HG02852 (cell line): Measurements from ENCODE around the gene ILKAP.

Experiments
- ATAC-seq: cut with Tn5 transposase; IDR thresholded peaks from one replicate; pipeline ENCODE4 v1.9.1; 2021; ENCODE audit warnings: mild to moderate bottlenecking, moderate library complexity; ENCODE audit not compliant: unreplicated experiment

ILKAP gene

DNA sequence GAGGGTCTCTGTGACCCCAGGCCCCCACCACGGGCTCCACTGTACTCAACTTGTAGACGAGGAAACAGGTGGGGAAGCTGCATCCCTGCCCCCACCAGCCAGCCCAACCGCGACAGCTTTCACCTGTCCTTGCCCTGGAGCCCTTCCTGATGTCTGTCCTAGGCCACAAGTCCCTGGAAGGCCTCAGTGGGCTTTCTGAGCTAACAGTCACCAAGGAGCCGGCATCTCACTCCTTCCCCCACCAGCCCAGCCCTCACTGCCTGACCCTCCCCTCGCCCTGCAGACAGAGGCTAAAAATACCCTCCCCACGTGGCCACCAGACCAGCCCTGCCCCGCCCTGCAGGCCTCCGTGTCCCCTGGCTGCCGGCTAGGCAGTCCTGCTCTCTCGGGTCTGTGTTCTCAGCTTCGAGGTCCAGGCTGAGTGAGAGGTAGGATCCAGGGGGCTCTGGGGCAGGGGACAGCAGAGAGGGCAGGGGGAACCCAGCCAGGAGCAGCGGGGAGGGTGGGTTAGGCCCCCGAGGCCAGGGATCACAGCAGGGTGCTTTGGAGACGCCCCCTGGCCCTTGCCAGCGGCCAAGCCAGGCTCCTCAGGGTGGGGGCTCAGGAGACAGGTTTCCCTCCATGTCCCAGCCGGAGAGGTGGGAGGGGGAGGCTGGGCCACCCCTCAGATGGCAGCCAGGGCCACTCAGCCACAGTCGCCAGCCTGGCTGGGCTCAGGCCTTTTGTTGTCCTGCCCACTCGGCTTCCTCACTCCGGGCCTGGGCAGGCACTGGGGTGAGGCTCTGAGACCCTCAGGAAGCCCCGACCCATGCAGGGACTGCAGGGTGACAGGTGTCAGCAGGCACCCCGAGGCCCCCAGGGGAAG, 64.9 kb downstream of the ILKAP start, which contains the start of gene KLHL30:
KLHL30 (plus strand) TSS at position 338 of the 865 bp plus-strand sequence. CDS start 2,087 bp downstream, outside the sequence.
- no peak for ATAC-seq

DNA sequence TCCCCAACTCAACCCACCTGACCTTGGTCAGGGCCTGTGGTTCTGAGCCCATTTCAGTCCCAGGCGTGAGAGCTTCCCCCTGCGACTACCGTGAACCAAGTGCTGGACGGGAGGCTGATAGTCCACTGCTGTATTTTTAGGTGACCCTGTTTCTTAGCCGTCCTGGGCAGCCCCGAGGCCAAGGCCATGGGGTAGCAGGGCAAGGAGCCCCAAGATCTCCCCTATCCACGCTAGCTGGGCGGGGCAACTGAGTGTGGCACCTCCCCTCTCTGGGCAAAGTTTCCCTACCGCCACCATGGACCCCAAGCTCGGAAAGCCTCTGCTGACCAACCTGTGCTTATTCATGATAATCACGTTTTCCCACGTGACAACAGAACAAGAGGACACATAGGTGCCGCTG, 65.6 kb downstream of the ILKAP start:
- ATAC-seq: no peak

DNA sequence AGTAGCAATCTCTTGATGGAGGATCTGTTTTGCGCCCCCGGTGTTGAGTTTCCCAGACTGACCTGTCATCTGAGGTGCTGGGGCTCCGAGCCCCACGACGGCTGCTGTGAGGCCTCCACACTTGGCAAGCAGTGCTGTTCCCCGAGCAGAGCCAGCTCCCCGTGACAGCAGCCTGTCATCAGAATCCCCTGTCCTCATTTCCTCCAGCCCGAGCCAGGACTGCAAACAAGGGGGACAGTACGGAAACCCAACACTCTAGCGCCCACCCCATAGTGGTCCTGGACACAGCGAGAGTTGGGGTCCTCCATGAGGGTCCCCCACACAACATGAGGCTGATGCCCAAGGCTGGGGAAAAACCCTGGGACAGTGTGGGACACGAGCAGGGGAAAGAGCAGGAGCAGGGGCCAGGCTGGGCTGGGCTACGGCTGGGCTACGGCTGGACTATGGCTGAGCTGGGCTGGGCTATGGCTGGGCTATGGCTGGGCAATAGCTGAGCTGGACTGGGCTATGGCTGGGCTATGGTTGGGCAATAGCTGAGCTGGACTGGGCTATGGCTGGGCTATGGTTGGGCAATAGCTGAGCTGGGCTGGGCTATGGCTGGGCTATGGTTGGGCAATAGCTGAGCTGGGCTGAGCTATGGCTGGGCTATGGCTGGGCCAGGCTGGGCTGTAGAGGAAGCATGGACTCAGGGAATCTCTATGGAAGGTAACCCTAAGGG, 66.5 kb downstream of the ILKAP start:
- no peak for ATAC-seq

DNA sequence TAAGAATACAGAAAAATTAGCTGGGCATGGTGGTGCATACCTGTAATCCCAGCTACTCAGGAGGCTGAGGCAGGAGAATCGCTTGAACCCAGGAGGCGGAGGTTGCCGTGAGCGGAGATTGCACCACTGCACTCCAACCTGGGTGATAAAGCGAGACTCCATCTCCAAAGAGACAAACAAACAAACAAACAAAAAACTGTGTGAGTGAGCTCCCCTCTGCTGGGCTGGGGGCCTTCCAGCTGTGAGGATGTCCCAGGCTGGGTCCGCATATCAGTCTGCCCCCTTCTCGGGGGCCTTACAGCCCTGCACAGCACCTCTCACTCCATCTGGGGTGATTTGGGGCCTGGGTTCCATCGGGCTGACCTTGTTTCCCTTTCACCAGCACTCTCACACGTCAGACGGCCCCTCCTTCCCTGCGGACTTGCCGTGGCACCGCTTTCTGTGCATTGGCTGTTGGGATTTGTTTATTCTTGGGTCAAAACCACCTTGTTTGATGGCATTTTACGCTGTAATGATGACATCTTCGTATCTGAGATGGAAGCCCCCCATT, 67.8 kb downstream of the ILKAP start:
- no peak for ATAC-seq

DNA sequence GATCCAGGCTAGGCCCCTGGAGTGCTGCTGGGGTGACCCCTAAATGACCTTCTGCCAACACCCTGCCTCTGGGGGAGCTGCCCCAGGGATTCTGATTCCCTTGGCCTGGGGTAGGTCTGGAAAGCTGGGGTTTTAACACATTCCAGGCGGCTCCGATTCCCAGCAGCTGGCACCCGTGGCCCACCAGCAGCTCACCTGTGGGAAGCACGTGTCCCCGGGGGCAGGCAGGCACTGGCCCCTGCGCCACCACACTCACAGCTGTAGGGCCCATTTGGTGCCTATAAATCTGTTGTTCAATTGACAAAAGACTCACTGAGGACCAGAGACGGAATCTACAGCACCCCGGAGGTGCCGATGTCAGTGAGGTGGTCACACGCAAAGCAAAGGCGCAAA, 69.1 kb downstream of the ILKAP start:
- no peak for ATAC-seq

DNA sequence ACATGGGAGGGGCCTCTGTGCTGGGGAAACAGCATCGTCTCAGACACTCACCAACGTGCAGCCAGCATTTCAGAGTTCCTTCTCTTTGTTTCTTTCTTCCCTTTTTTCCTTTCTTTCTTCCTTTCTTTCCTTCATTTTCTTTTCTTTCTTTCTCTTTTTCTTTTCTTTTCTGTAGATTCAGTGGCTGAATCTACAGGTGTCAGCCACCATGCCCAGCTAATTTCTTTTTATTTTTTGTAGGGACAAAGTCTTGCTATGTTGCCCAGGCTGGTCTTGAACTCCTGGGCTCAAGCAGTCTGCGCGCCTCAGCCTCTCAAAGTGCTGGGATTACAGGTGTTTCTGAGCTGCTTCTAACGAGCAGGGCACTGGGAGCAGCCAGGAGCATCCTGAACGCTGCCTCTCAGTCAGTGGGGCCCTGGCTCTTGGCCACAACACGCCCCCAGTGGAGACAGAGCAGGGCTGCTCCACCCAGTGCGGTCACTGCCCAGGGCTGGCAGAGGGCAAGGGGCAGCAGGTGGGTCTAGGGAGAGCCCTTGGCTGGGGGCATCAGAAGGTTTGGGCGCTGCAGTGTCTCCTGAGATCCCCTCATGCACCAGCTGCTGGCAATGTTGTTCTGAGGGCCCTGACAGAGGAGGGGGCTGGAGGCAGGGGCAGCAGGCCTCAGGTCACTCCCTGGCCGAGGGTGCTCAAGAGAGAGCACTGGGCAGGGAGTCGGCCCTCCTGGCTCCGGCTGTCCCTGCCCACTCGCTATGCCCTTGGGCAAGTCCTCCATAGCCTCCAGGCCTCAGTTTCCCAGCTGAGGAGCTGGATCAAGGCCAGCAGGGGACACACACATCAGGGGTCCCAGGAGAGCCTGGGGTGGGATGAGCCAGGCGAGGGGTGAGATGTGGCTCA, 69.7 kb downstream of the ILKAP start:
- no peak for ATAC-seq

DNA sequence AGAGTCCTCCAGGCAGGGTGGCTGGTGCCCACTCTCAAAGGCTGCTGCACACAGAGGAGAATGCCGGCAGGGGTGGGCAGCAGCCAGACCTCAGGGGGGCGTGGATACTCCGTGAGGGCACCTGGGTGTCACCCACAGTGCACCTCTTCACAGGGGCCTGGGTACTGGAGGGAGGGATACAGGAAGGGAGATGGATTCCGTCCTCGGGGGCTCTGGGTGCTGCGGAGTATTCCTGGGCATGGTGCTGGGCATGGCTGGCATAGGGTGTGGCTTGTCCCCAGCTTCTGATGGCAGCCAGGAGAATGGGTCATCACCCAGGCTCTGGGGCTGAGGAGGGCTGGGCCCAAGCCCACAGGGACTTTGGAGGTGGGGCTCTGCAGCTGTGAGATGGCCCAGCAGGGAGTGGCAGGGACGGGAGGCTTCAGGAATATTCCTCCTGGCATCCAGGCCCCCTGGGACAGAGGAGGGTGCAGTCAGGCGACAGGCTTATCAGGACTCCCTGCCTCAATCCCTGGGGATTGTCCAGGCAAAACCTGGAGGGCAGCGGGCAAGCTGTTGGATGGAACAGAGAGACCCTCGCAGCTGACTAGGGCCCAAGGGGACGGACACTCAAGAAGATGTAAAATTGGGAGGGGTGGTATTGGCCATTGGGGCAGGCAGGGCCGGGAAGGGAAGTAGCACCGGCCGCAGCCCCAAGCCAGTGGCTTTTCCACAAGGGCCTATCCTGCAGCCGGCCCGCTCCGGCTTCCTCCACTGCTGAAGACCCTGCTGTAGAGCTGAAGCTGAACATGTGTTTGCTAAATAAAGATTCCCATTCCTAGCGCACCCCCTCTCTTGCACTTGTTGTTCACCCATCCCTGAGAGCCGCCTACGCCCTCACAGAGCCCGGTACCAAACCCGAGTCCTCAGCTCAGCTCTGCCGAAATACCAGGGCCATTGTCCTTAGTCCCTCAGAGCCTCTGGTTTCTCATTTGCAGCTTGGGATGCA, 70.7 kb downstream of the ILKAP start:
- no peak for ATAC-seq

DNA sequence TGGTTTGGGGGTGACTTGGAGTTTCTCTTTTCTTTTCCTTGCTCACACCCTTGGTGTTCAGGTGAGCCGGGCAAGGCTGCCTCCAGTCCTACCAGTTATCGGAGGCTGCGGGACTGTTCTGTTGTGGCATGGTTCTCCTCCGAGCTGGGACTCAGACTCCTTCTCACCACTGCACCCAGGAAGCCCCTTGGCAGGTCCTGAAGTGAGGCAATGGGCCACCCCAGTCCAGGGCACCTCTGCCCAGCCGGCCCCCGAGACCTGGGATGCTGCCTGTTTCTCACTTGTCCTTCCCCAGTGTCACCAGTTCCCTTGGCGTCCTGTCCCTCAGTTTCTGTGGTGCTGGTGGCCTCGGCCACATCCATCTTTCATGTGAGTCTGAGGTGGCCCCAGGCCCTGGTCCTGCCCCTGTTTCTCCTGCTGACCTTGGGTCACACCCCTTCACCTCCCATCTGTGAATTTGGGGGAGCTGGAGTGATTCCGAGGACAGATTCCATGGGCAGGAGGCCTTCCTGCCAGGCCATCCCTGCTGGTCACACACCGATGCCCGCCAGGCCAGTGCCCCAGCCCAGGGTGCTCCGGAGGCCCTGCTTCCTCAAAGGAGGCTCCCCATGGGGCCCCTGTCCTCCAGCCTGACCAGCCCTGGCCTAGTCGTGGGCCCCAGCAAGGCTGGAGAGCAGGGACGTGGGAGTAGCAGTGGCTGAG, 71.6 kb downstream of the ILKAP start:
- ATAC-seq: no peak

DNA sequence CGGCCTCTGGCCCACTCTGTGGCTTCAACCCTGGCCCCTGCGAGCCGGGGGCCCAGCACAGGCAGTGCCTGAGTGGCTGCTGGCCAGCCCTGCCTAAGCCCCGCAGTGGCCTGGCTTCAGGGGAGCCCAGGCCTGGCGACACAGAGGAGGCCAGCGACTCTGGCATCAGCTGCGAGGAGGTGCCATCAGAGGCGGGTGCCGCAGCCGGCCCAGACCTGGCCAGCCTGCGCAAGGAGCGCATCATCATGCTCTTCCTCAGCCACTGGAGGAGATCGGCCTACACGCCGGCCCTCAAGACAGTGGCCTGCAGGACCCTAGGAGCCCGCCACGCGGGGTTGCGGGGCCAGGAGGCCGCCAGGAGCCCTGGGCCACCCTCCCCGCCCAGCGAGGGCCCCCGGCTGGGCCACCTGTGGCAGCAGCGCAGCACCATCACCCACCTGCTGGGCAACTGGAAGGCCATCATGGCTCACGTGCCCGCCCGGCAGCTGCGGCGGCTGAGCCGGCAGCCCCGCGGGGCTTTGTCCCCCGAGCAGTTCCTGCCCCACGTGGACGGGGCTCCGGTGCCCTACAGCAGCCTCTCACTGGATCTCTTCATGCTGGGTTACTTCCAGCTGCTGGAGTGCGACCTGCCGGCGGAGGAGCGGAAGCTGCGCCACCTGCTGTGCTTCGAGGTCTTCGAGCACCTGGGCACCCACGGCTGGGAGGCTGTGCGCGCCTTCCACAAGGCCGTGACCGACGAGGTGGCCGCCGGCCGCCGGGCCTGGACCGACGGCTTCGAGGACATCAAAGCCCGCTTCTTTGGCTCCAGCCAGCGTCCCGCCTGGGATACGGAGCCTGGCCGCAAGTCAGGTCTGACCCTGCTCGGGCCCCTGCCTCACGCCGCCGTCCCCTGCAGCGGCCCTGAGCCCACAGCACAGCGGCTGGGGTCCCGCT, 72.5 kb downstream of the ILKAP start:
- ATAC-seq: no peak

DNA sequence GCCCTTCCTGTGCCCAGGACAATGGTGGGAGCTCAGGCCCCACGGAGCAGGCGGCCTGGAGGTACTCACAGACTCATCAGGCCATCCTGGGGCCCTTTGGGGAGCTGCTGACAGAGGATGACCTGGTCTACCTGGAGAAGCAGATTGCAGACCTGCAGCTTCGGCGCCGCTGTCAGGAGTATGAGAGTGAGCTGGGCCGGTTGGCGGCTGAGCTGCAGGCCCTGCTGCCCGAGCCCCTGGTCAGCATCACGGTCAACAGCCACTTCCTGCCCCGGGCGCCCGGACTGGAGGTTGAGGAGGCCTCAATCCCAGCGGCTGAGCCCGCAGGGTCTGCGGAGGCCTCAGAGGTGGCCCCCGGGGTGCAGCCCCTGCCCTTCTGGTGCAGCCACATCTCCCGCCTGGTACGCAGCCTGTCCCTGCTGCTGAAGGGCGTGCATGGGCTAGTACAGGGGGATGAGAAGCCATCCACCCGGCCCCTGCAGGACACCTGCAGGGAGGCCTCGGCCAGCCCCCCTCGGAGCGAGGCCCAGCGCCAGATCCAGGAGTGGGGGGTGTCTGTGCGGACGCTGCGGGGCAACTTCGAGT, 73.3 kb downstream of the ILKAP start:
- no peak for ATAC-seq

DNA sequence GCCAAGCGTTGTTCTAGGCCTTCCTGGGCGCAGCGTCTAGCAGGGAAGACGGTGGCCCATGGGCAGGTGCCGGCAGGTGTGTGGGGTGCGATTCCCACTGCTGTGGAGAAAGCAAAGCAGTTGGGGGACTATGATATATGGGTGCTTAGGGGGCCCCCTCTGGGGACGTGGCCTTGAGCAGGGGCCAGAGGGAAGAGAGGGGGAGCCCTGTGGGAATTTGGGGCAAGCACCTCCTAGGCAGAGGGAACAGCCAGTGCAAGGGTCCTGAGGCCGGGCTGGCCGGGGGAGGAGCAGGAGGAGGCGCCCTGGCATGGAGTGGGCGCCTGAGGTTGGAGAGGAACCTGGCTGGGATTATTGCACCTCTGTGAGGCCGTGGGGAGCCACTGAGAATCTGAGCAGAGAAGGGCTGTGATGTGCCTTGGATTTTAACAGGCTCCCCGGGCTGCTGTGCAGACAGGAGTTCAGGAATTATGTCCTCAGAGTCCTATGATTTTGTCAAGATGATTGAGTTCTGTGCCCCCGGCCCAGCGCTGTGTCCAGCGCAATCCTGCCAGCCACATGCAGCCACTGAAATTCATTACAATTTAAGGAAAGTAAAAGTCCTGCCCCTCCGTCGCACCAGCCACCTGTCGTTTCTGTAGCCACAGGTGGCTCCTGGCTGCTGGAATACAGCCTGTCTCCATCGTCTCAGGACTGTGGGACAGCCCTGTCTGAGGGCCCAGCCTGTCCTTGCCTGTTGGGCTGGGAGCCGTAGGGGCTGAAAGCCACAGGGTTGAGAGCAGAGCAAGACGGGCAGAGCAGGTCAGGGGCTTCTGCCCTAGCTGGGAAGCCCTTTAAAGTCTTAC, 74.1 kb downstream of the ILKAP start:
- no peak for ATAC-seq

DNA sequence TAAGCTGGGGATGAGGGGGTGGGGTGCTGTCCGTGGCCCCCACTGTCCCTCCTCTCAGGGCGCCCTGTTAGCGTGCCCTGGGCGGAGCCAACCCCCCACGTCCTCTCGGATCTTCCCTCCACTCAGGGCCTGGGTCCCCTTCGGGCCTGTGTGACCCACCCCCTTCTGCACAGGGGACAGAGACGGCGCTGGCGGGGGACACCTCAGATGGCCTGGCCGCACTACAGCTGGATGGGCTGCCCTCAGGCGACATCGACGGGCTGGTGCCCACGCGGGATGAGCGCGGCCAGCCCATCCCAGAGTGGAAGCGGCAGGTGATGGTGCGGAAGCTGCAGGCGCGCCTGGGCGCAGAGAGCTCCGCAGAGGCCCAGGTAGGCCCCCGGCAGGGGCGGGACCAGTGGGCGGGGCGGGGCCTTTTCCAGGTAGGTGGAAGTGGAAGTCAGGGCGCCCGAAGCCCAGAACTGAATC, 74.9 kb downstream of the ILKAP start:
- no peak for ATAC-seq

DNA sequence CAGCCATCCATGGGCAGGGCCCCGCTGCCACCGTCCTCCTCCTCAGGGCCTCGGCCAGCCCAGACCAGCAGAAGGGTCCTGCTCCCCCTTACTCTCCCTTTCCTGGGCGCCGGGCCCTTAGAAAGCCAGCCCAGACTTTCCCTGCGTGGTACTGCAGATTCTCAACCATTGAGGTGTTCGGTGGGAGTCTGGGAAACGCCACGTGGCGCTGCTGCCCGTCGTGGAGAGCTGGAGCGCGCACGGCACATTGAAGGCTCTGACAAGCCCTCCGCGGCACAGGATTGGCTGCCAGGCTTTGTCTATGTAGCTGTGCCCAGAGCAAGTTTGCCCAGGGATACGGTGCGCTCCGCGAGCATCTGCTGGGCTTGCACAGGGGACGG, 75.4 kb downstream of the ILKAP start:
- ATAC-seq: no peak

DNA sequence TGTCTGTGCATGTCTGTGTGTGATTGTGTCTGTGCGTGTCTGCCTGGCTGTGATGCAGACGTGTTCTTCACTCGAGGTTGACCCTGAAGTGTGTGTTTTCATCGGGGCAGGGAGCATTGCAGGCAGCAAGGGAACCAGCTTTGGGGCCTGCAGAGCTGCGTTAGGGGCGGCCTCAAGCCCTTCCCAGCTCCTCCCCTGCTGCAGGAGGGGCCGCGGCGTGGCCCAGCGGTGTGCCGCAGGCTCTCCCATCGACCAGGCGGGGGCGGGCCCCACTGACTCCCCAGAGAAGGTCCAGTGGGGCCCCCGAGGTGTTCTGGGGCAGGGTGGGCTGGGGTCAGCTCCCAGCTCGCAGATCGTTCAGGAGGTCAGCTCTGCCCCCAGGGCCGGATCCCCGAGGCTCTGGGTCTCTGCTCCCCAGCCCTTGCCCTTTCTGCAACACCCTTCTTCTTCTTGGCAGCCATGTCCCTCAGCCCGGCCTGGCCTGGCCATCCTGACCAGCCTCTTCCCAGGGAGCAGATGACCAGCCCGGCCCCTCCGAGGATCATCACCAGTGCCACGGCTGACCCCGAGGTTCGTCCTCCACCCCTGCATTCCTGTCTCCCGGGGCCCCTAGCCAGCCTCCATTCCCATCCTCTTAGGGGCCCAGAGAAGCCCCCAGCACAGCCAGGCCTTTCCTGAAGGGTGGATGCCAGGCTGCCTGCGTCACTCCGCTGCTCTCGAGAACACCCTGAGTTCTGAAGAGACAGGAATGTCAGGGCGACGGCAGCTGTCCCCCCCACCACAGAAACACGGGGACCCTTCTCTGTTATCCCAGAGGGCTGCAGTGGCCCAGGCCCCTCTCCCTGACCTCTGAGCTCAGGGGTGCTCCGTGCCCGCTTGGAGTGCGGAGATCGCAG, 76.1 kb downstream of the ILKAP start:
- no peak for ATAC-seq

DNA sequence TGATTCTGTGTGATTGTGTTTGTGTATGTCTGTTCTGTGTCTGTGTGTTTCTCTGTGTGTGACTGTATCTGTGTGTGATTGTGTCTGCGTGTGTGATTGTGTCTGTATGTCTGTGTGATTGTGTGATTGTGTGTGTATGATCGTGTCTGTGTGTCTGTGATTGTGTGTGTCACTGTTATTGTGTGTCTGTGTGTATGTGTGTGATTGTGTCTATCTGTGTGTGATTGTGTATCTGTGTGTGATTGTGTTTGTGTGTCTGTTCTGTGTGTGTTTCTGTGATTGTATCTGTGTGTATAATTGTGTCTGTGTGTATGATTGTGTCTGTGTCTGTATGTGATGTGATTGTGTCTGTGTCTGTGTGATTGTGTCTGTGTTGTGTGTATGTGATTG, 76.7 kb downstream of the ILKAP start:
- no peak for ATAC-seq

DNA sequence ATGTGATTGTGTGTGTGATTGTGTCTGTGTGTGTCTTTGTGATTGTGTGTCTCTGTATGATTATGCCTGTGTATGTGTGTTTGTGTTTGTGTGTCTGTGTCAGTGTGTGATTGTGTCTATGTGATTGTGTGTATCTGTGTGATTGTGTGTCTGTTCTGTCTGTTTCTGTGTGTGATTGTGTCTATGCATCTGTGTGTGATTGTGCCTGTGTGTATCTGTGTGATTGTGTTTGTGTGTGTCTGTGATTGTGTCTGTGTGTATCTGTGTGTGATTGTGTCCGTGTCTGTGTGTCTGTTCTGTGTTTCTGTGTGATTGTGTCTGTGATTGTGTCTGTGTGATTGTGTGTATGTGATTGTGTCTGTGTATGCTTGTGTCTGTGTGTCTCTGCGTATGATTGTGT, 77.2 kb downstream of the ILKAP start:
- ATAC-seq: no peak
